D721Med (cell line): ENCODE measurements around the gene NEGR1.

Source experiments
- DNase-seq: peaks from one replicate; pipeline ENCODE4 v3.0.0; 2011; ENCODE audit warnings: low spot score; ENCODE audit not compliant: insufficient read length
- FAIRE-seq: peaks from 2 replicates; lab custom pipeline; 2011; peaks lifted over from hg19 to GRCh38; lab: Jason Lieb, UNC
- CTCF ChIP-seq: IDR thresholded peaks from 2 replicates; pipeline ENCODE4 v1.5.1; 2012; ENCODE audit warnings: mild to moderate bottlenecking, control low read depth; ENCODE audit not compliant: insufficient read depth; ENCODE audit errors: missing control alignments

NEGR1 gene

GRCh38 chr1:72285074-72285425 lies 2.7 kb upstream of the NEGR1 start:
- no peak for TF ChIP-seq CTCF
- FAIRE-seq (no peak), DNase-seq (no peak)

GRCh38 chr1:72284348-72285073 lies 2.2 kb upstream of the NEGR1 start:
- TF ChIP-seq CTCF: peak; percentile 31
- DNase-seq (no peak), FAIRE-seq (peak; percentile 53)

GRCh38 chr1:72284084-72284347 lies 1.7 kb upstream of the NEGR1 start:
- no peak for FAIRE-seq
- no peak for TF ChIP-seq CTCF
- DNase-seq: no peak

- TF ChIP-seq CTCF: no peak
- DNase-seq (no peak), FAIRE-seq (no peak)
These were observed 1.2 kb upstream of the NEGR1 start for GRCh38 chr1:72283307-72284083.

GRCh38 chr1:72283022-72283306 lies 625 bp upstream of the NEGR1 start:
- FAIRE-seq: no peak
- TF ChIP-seq CTCF: no peak

GRCh38 chr1:72281637-72282270 lies 585 bp downstream of the NEGR1 start:
- DNase-seq (no peak), FAIRE-seq (no peak)
- no peak for TF ChIP-seq CTCF

More at GRCh38 chr1:72283022-72283306, 625 bp upstream of the NEGR1 start:
- DNase-seq: no peak

- FAIRE-seq (no peak), DNase-seq (no peak)
- no peak for TF ChIP-seq CTCF
These were observed 1.2 kb downstream of the NEGR1 start for GRCh38 chr1:72281144-72281543.
